HG03520 (cell line): Measurements from ENCODE around the gene ADAM19.

Source experiments
- ATAC-seq: cut with Tn5 transposase; IDR thresholded peaks from one replicate; pipeline ENCODE4 v1.9.1; 2021; ENCODE audit warnings: mild to moderate bottlenecking, moderate library complexity; ENCODE audit not compliant: unreplicated experiment

ADAM19 gene

DNA sequence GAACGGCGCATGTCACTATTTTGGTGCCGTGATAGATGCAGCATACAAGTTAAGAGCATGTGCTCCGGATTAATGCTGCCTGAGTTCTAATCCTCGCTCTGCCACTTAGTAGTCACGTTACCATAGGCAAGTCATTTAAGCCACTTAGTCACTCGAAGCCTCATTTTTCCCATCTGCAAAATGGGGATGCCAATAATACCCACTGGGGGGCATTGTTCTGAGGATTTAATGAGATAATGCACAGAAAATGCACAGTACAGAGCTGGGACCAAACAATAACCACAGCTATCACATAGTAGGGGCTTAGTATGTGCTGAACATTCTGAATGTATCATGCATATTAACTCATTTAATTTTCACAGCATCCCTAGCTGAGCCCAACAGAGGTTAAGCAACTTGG, 106.5 kb downstream of the ADAM19 start:
- ATAC-seq: no peak

DNA sequence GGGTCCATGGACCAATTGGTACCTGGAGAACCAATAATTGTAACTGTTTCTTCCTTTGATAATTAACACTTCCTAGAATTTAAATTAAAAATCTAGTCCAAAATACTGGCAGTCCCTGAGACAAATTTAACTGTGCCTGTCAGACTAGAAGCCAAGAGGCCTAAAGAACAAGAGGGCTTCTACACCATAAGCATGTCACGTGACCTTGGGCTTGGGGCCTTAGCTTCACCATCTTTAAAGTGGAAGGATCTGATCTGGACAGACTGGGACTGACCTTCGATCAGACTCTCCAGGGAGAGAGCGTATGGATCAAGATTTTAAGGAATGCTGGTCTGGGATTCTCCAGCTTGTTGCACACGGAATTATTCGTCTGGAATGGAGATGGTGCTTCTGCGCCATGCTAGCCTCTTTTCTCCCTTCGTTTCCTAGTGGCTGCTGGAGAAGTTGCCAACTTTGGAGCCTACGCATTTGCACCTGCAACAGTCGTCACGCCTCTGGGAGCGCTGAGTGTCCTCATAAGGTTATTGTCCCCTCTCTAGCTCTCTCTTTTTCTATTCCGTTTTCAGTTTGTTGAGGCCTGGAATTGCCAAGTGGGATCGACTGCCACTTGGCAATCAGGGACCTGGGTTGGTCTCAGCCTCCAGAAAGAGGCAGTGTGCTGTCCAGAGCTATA, 107.1 kb downstream of the ADAM19 start:
- no peak for ATAC-seq

DNA sequence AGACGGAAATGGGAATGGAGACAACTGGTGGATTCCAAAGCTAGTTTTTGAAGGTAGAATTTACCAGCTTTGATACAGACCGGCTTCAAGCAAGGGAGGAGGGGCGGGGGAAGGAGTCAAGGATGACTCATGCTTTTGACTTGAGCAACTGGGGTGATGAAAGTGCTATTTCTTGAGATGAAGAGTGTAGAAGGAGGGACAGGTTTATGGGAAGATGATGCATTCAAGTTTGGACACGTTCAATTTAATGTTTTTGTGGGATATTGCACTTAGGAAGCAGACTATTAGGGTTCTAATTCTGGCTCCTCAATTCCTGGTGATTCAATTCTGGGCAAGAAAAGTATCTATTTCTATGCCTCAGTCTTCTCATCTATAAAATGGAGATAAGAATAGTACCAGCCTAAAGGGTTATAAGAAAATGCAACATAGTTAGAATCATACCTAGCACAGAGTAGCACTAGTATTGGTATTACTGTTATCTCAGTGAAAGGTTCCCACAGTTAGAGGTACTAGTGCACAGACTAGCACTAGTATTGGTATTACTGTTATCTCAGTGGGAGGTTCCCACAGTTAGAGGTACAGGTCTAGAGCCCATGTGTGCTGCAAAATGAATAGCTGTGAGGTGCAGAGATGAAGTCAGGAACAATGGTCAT, 110.9 kb downstream of the ADAM19 start:
- peak; percentile 99 for ATAC-seq

DNA sequence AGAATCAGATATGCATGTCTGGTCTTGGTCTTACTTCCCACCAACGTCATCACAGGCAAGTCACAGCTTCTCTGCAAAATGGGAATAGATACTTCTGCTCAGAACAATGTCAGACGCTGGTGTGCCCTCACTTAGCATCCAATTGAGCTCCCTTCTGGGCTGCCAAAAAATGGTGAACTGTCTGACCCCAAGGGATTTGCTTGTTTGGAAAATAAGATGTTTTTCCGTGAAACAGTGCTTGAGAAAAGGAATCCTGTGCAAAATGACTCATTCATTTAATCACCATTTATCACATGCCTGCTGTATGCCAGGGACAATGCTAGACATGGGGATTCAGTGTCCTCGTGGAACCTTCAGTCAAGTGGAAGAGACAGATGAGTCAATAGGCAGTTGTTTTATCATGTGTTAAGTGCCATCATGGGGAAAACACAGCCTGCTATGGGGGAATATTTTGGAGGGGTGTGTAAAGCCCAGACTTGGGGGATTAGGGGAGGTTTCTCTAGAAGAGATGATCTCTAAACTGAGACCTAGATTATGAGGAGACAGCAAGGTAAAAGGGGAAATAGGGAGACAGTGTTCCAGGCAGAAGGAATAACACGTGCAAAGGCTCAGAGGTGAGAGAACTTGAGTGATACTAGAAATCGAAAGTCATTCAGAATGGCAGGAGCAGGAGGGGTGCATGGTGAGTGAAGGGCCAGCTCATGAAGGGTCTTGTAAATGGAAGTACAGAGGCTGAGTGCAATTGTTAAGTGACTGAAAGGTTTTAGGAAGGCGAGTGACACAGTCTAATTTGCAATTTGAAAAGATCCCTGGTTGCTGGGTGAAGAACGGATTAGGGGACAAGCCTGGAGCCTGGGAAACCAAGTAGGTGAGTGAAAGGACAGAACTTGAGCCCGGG, 111.7 kb downstream of the ADAM19 start:
- no peak for ATAC-seq

DNA sequence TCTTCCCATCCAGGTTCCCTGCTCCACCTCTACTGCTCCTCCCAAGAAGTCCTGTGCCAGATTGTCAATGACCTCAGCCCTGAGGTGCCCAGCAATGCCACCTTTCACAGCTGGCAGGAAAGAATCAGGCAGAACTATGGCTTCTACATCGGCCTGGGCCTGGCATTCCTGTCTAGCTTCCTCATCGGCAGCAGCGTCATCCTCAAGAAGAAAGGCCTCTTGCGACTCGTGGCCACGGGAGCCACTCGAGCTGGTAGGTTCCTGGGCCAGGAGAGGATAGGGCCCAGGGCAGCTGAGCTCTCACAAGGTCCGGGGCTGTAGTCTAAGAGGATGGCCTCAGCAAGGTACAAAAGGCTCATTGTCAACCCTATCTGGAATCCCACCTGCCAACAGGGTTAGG, 112.5 kb downstream of the ADAM19 start:
- no peak for ATAC-seq

DNA sequence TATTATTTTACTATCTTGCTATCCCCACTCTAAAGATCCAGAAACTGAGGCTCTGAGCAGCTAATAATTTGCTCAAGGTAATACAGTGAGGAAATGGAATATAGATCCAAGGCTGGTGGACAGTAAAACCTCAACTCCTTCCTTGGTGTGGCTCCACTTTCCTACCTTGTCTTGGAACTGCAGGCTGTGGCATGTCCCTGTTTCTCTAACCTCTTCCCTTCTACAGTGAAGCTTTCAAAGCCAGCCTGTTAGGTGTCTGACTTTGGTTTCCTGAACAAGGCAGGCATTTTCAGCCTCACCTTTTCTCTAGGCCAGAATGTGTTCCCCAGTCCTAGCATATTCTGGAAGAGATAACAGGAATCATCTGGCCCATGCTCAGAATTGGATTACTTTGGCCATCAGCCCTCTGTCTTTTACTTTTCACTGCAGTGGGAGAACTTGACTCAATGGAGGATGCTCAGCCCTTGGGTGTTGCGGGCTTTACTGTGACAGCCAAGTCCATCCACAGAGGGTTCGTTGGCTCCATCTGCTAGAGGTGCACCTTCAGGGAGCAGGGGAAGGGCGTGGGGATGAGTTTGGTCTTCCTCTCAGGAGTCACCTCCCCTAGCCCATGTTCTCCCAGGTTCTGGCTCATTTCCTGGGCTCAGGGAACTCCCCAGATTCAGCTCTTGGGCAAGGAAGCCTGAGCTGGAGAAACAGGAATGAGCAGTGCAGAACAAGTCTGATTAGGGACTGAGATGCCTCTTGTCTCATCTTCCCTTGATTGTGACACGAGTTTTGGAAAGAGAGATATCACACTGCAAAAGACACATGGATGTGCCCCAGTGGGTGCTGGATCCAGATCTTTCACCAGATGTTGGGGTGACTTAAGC, 114.4 kb downstream of the ADAM19 start:
- no peak for ATAC-seq

DNA sequence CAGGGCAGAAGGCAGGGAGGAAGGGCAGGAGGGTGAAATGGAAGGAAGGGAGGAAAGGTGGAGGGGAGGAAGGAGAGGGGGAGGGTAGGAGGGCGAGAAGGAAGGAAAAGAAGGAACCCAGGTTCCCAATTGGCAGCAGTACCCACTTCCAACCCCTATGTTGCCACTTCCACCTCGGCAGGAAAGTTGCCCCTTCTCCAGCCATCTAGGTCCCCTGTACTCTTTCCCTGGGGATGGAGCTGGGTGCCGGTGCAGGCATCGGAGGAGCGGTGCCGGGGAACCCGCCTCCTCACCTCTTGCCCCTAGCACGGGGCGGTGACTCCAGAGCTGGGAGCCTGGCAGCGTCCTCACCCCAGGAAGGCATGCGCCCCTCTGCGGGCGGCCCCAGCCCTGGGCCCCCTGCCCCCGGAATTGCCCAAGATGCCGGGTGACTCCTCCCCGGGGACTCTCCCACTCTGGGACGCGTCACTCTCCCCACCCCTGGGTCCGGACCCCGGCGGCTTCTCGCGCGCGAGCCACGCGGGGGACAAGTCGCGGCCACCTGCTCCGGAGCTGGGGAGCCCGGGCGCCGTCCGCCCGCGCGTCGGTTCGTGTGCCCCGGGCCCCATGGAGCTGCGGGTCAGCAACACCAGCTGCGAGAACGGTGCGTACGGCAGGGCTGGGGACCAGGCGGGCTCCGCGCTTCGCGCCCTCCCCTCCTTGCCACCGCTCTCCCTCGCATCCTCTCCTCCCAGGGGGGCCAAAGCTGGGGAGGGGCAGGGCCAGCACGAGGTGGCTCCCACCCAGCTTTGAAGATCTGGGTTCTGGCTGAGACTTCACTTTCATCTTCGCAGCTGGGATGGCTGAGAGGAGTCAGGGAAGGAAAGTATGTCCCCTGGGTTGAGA, 115.6 kb downstream of the ADAM19 start, which contains the start of gene NIPAL4:
TSS of gene NIPAL4 (plus strand) at position 499 of the 885 bp plus-strand sequence. CDS start at position 607, 108 bp downstream.
- no peak for ATAC-seq

DNA sequence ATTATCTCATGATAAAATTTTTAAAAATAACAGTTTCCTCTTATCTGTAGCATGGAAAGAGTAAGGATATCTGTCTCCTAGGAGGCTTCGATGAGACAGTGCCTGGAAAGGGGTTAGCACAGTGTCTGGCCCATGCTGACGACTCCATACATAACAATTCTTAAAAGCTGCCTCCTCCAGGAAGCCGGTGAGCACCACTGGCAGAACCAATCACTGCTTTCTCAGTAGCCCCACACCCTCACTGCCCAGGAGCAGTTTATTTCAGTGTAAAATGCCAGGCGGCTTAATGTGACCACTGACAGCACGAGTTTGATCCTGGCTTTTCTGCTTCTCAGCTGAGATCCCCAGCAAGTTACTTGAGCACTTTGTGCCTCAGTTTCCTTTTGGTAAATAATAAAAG, 116.7 kb downstream of the ADAM19 start:
- ATAC-seq: no peak

DNA sequence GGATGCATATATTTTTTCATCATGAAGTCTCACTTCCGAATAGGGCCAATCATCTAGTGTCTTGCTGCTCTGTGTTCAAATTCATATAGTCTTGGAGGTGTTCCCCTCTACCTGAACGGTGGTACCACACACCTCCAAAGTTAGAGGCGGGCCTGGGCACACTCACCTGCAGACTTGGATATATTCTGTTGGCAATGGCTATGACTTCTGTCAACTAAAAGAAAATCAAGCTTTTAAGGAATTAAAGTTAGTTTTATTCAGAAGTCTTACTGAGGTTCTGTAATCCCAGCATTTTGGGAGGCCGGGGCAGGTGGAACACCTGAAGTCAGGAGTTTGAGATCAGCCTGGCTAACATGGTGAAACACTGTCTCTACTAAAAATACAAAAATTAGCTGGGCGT, 118.2 kb downstream of the ADAM19 start:
- ATAC-seq: no peak

DNA sequence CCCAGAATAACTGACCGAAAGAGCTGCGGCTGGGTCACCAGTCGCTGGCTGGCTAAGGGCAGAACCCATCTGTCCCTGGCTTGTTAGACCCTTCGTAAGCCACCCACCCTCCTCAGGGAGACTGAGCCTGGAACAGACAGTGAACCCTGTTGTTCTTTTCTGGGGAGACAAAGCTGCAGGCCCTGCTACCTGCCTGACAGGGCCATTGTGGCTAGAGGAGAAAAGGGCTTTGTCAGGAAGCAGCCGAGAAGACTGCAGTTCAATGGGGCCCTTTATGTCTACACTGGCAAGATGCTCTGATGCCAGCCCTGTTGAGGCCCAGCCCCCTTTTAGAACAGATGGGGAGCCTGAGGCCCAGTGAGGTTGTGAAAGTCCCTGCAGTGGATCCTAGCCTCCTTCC, 119.3 kb downstream of the ADAM19 start:
- ATAC-seq: no peak

DNA sequence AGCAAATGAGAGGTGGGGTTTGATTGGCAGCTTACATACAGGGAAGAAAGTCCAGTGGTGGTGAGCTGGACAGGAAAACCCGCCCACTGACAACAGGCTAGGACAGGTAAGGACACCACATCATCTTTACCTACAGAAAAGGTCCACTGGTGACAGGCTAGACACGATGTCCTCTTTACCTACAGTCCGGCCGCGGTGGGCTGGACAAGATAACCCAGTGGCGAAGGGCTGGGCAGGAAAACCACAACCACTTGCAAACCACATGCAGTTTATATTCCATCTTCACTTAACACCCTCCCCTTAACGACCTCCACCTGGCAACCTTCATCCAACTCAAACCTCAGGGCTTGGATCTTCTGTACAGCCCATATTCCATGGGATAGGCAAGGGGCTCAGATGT, 120.5 kb downstream of the ADAM19 start:
- ATAC-seq: no peak

DNA sequence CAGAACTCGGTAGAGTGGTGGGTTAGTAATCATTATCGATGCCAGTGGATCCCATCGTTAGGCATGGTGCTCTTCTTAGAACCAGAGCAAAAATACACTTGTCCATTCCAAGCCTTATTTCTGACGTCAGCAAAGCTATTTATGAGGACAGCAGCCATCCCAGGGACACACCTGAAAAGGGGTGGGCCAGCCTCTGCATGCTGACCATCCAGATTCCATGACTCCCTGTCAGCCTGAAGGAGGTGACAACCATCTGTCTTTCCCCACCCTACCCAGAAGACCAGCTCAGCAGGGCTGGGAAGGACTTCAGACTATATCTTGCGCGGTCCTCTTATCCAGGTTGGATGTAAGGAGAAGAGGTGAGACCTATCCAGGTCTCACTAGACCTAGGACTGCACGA, 121.3 kb downstream of the ADAM19 start:
- ATAC-seq: no peak

DNA sequence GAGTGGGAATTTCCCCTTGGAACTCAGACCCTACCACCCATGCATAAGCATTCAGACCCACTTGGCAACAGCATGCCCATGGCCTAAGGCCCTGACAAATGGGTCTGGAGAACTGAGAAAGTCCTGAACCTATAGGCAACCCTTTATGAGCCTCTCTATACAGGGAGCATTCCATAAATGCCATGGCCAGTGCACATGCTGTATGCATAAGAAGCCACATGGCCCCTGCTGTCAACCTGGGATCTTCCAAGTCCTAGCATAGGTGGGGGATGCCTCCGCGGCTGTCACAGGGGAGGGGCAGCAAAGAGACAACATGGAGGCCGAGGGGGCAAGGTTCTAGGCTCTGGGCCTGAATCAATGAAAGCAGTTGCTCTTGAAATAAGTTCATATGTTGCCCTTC, 123.8 kb downstream of the ADAM19 start:
- no peak for ATAC-seq

DNA sequence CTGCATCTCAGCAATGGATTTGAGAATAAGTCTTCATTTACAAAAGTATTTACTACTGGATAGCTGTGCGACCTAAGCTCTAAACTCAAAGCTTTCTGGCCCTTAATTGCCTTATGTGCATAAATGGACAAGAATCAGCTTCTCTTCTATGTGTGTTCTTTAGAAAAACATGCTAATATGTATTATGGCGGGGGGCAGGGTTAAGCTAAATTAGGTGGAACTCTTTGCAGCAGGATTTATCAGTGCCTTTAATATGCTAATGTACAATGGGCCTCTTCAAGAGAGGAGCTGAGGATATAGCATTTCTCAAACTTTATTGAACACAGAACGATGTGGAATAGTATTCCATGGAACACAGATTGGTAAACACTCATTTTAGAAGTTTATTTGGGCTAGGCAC, 125.6 kb downstream of the ADAM19 start:
- ATAC-seq: no peak

DNA sequence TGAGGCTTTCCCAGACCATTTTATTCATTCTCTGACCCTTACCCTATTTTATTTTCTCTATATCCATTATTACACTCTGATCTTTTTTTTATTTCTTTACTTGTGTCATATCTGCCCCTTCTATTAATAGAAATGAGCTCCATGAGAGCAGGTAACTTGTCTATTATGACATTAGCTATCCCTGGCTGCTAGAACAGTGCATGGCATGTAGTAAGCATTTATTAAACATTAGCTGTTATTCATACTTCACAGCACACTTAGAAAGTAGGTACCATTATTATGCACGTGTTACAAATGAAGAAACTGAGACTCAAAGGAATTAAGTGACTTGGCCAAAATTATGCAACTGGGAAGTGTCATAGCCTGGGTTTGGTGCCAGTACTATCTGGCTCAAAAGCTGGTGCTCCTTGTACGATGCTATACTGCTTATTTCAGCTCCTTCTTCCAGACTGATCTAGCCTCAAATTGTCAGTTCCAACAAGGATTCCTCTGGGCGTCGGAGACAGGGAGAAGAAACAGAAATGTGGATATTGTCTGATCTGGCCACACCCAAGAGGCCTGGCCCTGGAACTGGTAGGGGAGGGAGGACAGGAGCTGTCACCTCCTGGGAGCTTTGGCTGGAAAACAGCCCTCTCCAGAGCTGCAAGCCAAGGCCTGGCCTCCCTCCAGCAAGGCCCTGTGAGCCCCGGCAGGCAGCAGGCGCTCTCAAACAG, 126.4 kb downstream of the ADAM19 start:
- no peak for ATAC-seq

DNA sequence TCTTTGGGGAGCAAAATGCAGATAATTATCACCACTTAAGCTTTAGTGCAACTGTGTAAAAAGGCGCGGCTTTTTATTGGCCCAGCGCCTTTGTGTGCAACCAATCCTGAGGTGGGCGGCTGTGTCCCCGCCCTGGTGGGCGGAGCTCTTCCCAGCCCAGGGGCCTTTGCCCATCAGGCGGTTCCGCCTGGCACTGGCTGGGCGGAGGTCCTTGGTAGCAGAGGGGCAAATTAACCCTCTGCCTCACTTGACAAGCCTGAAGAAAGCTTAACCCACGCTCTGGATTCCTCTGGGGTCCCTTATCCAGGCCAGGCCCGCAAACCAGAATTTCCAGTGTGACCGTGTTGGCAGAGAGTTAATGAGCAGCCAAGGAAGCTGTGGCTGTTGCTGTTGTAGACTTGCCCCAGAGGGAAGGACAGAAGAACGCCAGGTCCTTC, 128.4 kb downstream of the ADAM19 start:
- ATAC-seq: no peak

DNA sequence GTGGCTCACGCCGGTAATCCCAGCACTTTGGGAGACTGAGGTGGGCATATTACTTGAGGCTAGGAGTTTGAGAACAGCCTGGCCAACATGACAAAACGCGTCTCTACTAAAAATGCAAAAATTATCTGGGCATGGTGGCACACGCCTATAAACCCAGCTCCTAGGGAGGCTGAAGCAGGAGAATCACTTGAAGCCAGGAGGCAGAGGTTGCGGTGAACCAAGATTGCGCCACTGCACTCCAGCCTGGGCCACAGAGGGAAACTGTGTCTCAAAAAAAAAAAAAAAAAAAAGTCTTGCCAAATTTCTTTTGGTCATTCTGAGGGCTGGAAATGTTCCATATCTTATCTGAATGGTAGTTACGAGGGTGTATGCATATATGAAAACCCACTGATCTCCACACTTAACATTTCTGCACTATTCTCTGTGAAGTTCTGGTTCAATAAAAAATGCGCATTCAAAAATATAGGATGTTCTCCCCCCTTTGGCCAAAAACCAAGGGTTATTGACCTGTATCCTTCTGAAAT, 129.1 kb downstream of the ADAM19 start:
- no peak for ATAC-seq

DNA sequence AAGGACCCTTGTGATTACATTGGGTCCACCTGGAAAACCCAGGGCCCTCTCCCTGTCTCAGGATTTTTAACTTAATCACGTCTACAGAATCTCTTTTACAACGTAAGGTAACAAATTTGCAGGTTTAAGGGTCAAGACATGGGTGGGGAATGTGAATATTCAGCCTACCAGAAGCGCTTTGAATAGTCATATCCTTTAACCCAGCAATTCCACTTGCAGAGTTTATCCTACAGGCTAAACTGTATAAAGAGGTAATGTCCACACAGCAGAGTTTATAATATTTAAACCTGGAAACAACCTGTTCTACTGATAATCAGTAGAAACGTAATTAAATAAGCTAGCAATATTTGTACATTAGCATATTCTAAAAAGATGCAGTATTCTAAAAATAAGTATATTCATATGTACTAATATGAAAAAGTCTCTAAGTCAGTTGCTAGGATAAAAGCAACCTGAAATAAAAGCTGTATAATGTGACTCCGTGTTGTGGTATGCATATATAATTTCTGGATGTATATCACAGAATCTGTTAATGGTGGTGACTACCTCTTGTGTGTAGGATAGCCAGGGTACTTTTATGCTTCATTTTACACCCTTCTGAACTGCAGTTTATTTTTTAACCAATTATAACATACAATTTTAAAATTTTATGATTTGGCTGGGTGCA, 129.7 kb downstream of the ADAM19 start:
- ATAC-seq: no peak
